ENCODE data around the gene TAS1R1. TPM values are rescaled to one million over a fixed set of nuclear protein-coding genes. Genes with fewer than 3 reads are reported as not detected.

Gene TAS1R1
- total RNA-seq, 1 donor from 2014 or later: not detected

DNA sequence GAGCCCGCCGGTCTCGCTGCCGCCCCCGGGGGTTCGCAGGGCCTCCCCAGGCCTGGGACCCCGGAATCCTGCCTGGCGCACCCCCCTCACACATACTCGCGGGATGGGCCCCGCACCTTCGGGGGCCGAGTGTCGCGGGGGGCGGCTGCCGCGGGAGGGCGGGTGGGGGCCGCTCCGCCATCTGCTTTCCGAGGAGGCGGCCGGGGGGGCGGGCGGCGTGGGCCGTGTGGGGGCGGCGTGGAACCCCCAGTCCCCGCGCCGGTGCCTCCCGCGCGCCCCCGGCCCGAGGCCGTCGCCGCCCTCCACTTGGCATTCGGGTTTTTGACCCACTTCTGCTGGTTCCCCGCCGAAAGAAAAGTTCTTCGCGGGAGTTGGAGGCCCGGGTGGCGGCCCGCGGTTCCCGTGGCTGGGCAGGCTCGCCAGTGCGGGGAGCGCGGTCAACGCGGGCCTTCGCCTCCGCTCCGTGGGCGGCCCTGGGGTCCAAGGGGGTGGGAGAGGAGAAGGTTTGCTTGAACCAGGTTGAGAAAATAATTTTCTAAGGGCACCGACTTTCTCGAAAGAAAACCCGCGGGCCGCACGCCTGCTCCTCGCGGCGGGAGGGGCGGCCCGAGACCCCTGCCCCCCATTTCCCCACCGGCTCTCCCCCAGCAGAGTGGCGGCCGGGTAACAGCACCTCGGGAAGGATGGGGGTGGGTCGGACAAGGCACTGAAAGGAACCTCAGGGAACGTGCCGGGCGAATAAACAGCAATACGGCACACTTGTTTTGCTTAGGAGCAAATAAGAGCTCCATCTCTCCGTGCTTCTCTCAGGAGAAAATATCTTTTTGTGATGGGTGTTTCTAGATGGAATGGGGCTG is 60.0 kb downstream of the TAS1R1 start:
- Histone ChIP-seq H3K9me3 (no peaks in the 10 kb centered on the region), H3K27me3 (no peaks in the 10 kb centered on the region), H3K36me3 (peaks cover 0 to 21% of the 10 kb centered on the region in 2 donors), H3K27ac (peak overlapping the region; percentile 97), H3K4me3 (peak overlapping the region; percentile 85 to 98), H3K4me1 (peaks cover 39% of the 10 kb centered on the region)
- TF ChIP-seq POLR2AphosphoS5 (IDR thresholded peaks at IDR 0.05; ENCODE audit: insufficient read depth in 1 of 2, low read depth in 1 of 2) (no peak), POLR2A (IDR thresholded peaks at IDR 0.05) (no peak)
- TF ChIP-seq, protein P1, sequence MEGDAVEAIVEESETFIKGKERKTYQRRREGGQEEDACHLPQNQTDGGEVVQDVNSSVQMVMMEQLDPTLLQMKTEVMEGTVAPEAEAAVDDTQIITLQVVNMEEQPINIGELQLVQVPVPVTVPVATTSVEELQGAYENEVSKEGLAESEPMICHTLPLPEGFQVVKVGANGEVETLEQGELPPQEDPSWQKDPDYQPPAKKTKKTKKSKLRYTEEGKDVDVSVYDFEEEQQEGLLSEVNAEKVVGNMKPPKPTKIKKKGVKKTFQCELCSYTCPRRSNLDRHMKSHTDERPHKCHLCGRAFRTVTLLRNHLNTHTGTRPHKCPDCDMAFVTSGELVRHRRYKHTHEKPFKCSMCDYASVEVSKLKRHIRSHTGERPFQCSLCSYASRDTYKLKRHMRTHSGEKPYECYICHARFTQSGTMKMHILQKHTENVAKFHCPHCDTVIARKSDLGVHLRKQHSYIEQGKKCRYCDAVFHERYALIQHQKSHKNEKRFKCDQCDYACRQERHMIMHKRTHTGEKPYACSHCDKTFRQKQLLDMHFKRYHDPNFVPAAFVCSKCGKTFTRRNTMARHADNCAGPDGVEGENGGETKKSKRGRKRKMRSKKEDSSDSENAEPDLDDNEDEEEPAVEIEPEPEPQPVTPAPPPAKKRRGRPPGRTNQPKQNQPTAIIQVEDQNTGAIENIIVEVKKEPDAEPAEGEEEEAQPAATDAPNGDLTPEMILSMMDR (IDR thresholded peaks at IDR 0.05): no peak
- DNase-seq (ENCODE audit: extremely low spot score in 2 of 2): no peak
- intact Hi-C loops (cut with DNase I): no loop called here

DNA sequence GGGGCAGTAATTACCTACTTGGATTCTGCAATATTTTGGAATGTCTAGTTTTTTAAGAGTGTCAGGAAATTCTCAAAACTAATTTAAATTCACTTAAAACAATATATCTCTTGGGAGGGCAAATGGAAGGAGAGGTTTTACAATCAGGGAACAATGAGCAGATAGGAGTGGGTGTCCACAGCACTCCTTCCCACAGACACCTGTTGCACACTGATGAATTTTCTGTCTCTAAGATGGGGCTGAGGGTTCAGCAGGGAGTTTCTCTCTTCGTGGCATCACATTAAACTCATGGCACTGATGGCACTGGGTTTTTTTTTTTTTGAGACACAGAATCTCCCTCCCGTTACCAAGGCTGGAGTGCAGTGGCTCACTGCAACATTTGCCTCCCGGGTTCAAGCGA is 63.9 kb downstream of the TAS1R1 start:
- Histone ChIP-seq H3K27ac (no peak overlapping the region), H3K4me1 (peaks cover 42% of the 10 kb centered on the region), H3K36me3 (peaks cover 0 to 40% of the 10 kb centered on the region in 2 donors), H3K4me3 (no peak overlapping the region), H3K9me3 (no peaks in the 10 kb centered on the region), H3K27me3 (no peaks in the 10 kb centered on the region)
- intact Hi-C loops (cut with DNase I): no loop called here
- TF ChIP-seq, protein P1 (IDR thresholded peaks at IDR 0.05): no peak
- no peak for TF ChIP-seq POLR2AphosphoS5 (IDR thresholded peaks at IDR 0.05; ENCODE audit: insufficient read depth in 1 of 2, low read depth in 1 of 2)
- no peak for TF ChIP-seq POLR2A (IDR thresholded peaks at IDR 0.05)
- DNase-seq (ENCODE audit: extremely low spot score in 2 of 2): no peak

DNA sequence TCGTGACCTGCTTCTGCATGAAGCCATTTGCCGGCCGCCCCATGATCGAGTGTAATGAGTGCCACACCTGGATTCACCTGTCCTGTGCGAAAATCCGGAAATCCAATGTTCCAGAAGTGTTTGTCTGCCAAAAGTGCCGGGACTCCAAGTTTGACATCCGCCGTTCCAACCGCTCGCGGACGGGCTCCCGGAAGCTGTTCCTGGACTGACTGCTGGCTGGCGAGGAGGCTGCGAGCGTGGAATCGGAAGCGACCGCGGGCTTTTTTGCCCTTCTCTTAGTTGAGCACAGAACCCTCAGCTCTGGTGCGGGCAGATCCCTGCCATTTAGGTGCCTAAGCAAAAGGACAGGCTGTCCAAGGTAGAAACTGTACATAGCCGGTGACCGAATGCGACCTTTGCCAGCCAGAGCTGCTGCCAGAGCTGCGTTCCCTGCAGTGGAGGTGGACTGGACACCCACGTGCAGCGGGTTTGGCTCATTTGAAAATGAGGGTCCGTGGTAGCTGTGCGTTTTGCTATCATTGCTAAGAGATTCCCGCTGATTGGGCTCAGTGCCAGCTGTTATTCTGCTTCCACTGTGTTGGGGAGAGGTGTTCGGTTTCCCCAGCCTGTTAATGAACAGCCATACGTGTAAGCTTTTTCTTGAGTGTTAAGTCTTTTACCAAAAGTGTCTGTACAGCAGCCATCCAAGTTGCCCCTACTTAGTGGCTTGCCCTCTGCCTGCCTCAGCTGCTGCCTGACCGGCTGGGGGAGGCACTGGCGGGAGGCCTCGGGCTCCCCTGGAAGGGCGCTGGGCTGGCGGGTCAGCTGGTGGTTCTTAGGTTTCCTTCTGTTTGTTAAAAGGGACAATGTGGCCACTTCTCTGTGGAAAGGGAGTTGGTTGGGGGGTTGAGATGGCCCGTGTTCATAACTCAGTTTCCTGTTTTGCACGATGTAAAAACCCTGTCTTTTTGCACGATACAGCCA is 66.6 kb downstream of the TAS1R1 start:
- Histone ChIP-seq H3K9me3 (no peaks in the 10 kb centered on the region), H3K27ac (peak overlapping the region; percentile 42), H3K36me3 (peaks cover 0 to 40% of the 10 kb centered on the region in 2 donors), H3K27me3 (no peaks in the 10 kb centered on the region), H3K4me1 (peaks cover 44% of the 10 kb centered on the region), H3K4me3 (no peak overlapping the region)
- no peak for DNase-seq (ENCODE audit: extremely low spot score in 2 of 2)
- TF ChIP-seq, protein P1 (IDR thresholded peaks at IDR 0.05): no peak
- TF ChIP-seq POLR2A (IDR thresholded peaks at IDR 0.05) (no peak), POLR2AphosphoS5 (IDR thresholded peaks at IDR 0.05; ENCODE audit: insufficient read depth in 1 of 2, low read depth in 1 of 2) (no peak)
- intact Hi-C loops (cut with DNase I): no loop called here

DNA sequence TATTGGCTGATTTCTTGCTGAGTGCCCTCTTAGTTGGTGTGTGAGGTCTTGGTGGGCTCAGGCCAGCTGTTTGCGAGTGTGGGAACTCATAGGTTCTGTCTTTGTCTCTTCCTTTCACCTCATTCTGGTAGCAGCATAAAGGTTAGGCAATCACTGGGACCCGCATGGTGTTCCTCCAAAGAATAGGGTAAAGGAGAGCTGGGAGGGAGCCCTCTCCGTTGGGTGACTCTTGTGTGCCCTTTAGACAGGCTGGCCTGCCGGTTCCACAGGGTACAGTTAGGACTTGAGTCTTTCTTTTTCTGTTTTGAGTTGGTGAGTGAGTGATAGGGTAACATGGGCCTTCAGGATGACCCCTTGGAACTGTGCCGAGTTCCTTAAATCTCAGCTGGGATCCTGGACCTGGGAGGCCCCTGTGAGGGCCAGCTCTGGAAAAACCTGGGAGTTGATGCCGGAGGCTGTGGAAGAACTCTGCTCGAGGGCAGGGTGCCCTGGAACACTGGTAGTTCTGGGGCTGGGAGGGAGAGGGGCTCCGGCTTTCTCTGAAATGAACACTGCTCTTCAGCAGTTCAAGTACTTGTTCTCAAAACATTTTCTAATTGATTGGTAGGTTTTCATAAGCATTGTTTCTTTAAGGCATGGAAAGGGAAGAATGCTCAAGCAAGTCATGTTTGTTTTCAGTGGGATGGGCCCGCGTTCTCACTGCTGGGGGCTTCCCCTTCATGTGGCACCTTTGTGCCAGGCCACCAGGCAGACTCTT is 67.5 kb downstream of the TAS1R1 start:
- Histone ChIP-seq H3K9me3 (no peaks in the 10 kb centered on the region), H3K27ac (peak overlapping the region; percentile 42)
- intact Hi-C loops (cut with DNase I): no loop called here

More for the DNA sequence above, 67.5 kb downstream of the TAS1R1 start:
- no peak for DNase-seq (ENCODE audit: extremely low spot score in 2 of 2)
- TF ChIP-seq POLR2AphosphoS5 (IDR thresholded peaks at IDR 0.05; ENCODE audit: insufficient read depth in 1 of 2, low read depth in 1 of 2): no peak
- TF ChIP-seq POLR2A (IDR thresholded peaks at IDR 0.05): no peak
- TF ChIP-seq, protein P1 (IDR thresholded peaks at IDR 0.05): no peak
- Histone ChIP-seq H3K27me3 (no peaks in the 10 kb centered on the region), H3K36me3 (peaks cover 0 to 38% of the 10 kb centered on the region in 2 donors), H3K4me1 (peaks cover 51% of the 10 kb centered on the region), H3K4me3 (no peak overlapping the region)
